ENCODE data around the gene PTH1R.

Gene PTH1R

GRCh38 chr3:46860017-46860809 lies 17.3 kb upstream of the PTH1R start:
- Histone ChIP-seq H3K27me3 (ENCODE audit: low read depth, low read length) (no peaks in the 10 kb centered on the region), H3K4me3 (ENCODE audit: low read depth in 1 of 2, low read length in 2 of 2) (no peak overlapping the region), H3K4me1 (ENCODE audit: control insufficient read depth in 1 of 2, insufficient read depth in 2 of 2, low read length in 2 of 2) (no peaks in the 10 kb centered on the region), H3K27ac (ENCODE audit: low read length) (no peak overlapping the region), H3K9me3 (ENCODE audit: control insufficient read depth in 1 of 2, low read length in 2 of 2) (no peaks in the 10 kb centered on the region), H3K36me3 (ENCODE audit: control insufficient read depth in 1 of 2, insufficient read depth in 2 of 2, low read length in 2 of 2) (no peaks in the 10 kb centered on the region)

- Histone ChIP-seq H3K4me3 (ENCODE audit: low read depth in 1 of 2, low read length in 2 of 2) (no peak overlapping the region), H3K4me1 (ENCODE audit: control insufficient read depth in 1 of 2, insufficient read depth in 2 of 2, low read length in 2 of 2) (no peaks in the 10 kb centered on the region), H3K27ac (ENCODE audit: low read length) (no peak overlapping the region), H3K9me3 (ENCODE audit: control insufficient read depth in 1 of 2, low read length in 2 of 2) (no peaks in the 10 kb centered on the region), H3K36me3 (ENCODE audit: control insufficient read depth in 1 of 2, insufficient read depth in 2 of 2, low read length in 2 of 2) (no peaks in the 10 kb centered on the region), H3K27me3 (ENCODE audit: low read depth, low read length) (no peaks in the 10 kb centered on the region)
Observed at GRCh38 chr3:46860810-46861604, 16.5 kb upstream of the PTH1R start.

- Histone ChIP-seq H3K36me3 (ENCODE audit: control insufficient read depth in 1 of 2, insufficient read depth in 2 of 2, low read length in 2 of 2) (no peaks in the 10 kb centered on the region), H3K27ac (ENCODE audit: low read length) (no peak overlapping the region), H3K4me3 (ENCODE audit: low read depth in 1 of 2, low read length in 2 of 2) (no peak overlapping the region)
Observed at GRCh38 chr3:46861605-46862368, 15.7 kb upstream of the PTH1R start.

GRCh38 chr3:46862369-46863025 lies 15.0 kb upstream of the PTH1R start:
- H3K27me3 ChIP-seq (ENCODE audit: low read depth, low read length) = no peaks in the 10 kb centered on the region
- no peaks in the 10 kb centered on the region for H3K9me3 ChIP-seq (ENCODE audit: control insufficient read depth in 1 of 2, low read length in 2 of 2)
- H3K27ac ChIP-seq (ENCODE audit: low read length) = no peak overlapping the region
- H3K4me3 ChIP-seq (ENCODE audit: low read depth in 1 of 2, low read length in 2 of 2) = no peak overlapping the region
- H3K36me3 ChIP-seq (ENCODE audit: control insufficient read depth in 1 of 2, insufficient read depth in 2 of 2, low read length in 2 of 2) = no peaks in the 10 kb centered on the region
- peaks cover 5 to 6% of the 10 kb centered on the region in 2 donors for H3K4me1 ChIP-seq (ENCODE audit: control insufficient read depth in 1 of 2, insufficient read depth in 2 of 2, low read length in 2 of 2)

More at GRCh38 chr3:46861605-46862368, 15.7 kb upstream of the PTH1R start:
- Histone ChIP-seq H3K27me3 (ENCODE audit: low read depth, low read length) (no peaks in the 10 kb centered on the region), H3K9me3 (ENCODE audit: control insufficient read depth in 1 of 2, low read length in 2 of 2) (no peaks in the 10 kb centered on the region), H3K4me1 (ENCODE audit: control insufficient read depth in 1 of 2, insufficient read depth in 2 of 2, low read length in 2 of 2) (no peaks in the 10 kb centered on the region)

- Histone ChIP-seq H3K36me3 (ENCODE audit: control insufficient read depth in 1 of 2, insufficient read depth in 2 of 2, low read length in 2 of 2) (no peaks in the 10 kb centered on the region), H3K27ac (ENCODE audit: low read length) (no peak within 1 kb of the TSS), H3K4me3 (ENCODE audit: low read depth in 1 of 2, low read length in 2 of 2) (no peak within 1 kb of the TSS), H3K4me1 (ENCODE audit: control insufficient read depth in 1 of 2, insufficient read depth in 2 of 2, low read length in 2 of 2) (peaks cover 5 to 14% of the 10 kb centered on the region in 2 donors), H3K27me3 (ENCODE audit: low read depth, low read length) (no peaks in the 10 kb centered on the region), H3K9me3 (ENCODE audit: control insufficient read depth in 1 of 2, low read length in 2 of 2) (no peaks in the 10 kb centered on the region)
Observed at GRCh38 chr3:46863261-46863782, 14.2 kb upstream of the PTH1R start, which contains the start of gene MYL3. MYL3 (minus strand) TSS chr3:46863444; CDS start chr3:46863390, 54 bp downstream.

- Histone ChIP-seq H3K4me1 (ENCODE audit: control insufficient read depth in 1 of 2, insufficient read depth in 2 of 2, low read length in 2 of 2) (peaks cover 5 to 15% of the 10 kb centered on the region in 2 donors), H3K36me3 (ENCODE audit: control insufficient read depth in 1 of 2, insufficient read depth in 2 of 2, low read length in 2 of 2) (no peaks in the 10 kb centered on the region), H3K4me3 (ENCODE audit: low read depth in 1 of 2, low read length in 2 of 2) (no peak overlapping the region), H3K27ac (ENCODE audit: low read length) (no peak overlapping the region), H3K9me3 (ENCODE audit: control insufficient read depth in 1 of 2, low read length in 2 of 2) (no peaks in the 10 kb centered on the region), H3K27me3 (ENCODE audit: low read depth, low read length) (no peaks in the 10 kb centered on the region)
Observed at GRCh38 chr3:46864061-46864881, 13.2 kb upstream of the PTH1R start.

GRCh38 chr3:46865031-46865507 lies 12.5 kb upstream of the PTH1R start:
- Histone ChIP-seq H3K27ac (ENCODE audit: low read length) (no peak overlapping the region), H3K36me3 (ENCODE audit: control insufficient read depth in 1 of 2, insufficient read depth in 2 of 2, low read length in 2 of 2) (no peaks in the 10 kb centered on the region), H3K4me3 (ENCODE audit: low read depth in 1 of 2, low read length in 2 of 2) (no peak overlapping the region), H3K27me3 (ENCODE audit: low read depth, low read length) (no peaks in the 10 kb centered on the region), H3K9me3 (ENCODE audit: control insufficient read depth in 1 of 2, low read length in 2 of 2) (no peaks in the 10 kb centered on the region), H3K4me1 (ENCODE audit: control insufficient read depth in 1 of 2, insufficient read depth in 2 of 2, low read length in 2 of 2) (peaks cover 5 to 15% of the 10 kb centered on the region in 2 donors)

- Histone ChIP-seq H3K36me3 (ENCODE audit: control insufficient read depth in 1 of 2, insufficient read depth in 2 of 2, low read length in 2 of 2) (no peaks in the 10 kb centered on the region), H3K27ac (ENCODE audit: low read length) (no peak overlapping the region), H3K4me3 (ENCODE audit: low read depth in 1 of 2, low read length in 2 of 2) (no peak overlapping the region), H3K27me3 (ENCODE audit: low read depth, low read length) (no peaks in the 10 kb centered on the region), H3K4me1 (ENCODE audit: control insufficient read depth in 1 of 2, insufficient read depth in 2 of 2, low read length in 2 of 2) (peaks cover 5 to 15% of the 10 kb centered on the region in 2 donors), H3K9me3 (ENCODE audit: control insufficient read depth in 1 of 2, low read length in 2 of 2) (no peaks in the 10 kb centered on the region)
Observed at GRCh38 chr3:46865546-46865945, 12.0 kb upstream of the PTH1R start.

- H3K4me3 ChIP-seq (ENCODE audit: low read depth in 1 of 2, low read length in 2 of 2) = no peak overlapping the region
- no peaks in the 10 kb centered on the region for H3K36me3 ChIP-seq (ENCODE audit: control insufficient read depth in 1 of 2, insufficient read depth in 2 of 2, low read length in 2 of 2)
- H3K27me3 ChIP-seq (ENCODE audit: low read depth, low read length) = no peaks in the 10 kb centered on the region
- no peaks in the 10 kb centered on the region for H3K9me3 ChIP-seq (ENCODE audit: control insufficient read depth in 1 of 2, low read length in 2 of 2)
- no peak overlapping the region for H3K27ac ChIP-seq (ENCODE audit: low read length)
- H3K4me1 ChIP-seq (ENCODE audit: control insufficient read depth in 1 of 2, insufficient read depth in 2 of 2, low read length in 2 of 2) = peaks cover 5 to 15% of the 10 kb centered on the region in 2 donors
Observed at GRCh38 chr3:46866032-46866595, 11.4 kb upstream of the PTH1R start.
